ENCODE results near the gene ABCC5. TPM values are rescaled to one million over a fixed set of nuclear protein-coding genes. Genes with fewer than 3 reads are reported as not detected.

ABCC5 gene
- total and polyA plus RNA-seq, 3 donors from 2014 or later: 35.2 to 77.9 (median 61.5) TPM

- Histone ChIP-seq H3K27me3 (no peaks in the 10 kb centered on the region), H3K9me3 (no peaks in the 10 kb centered on the region), H3K36me3 (ENCODE audit: low read depth, missing control alignments) (no peaks in the 10 kb centered on the region), H3K27ac (no peak overlapping the region), H3K4me3 (no peak overlapping the region), H3K4me1 (no peaks in the 10 kb centered on the region)
- TF ChIP-seq CTCF (IDR thresholded peaks at IDR 0.05): no peak
- TF ChIP-seq POLR2A (IDR thresholded peaks at IDR 0.05): no peak
- WGBS, 2 donors: 88 to 97% methylated on average over 4 of the region's 4 CpGs
- no peak for DNase-seq
- intact Hi-C loops (cut with DNase I; ENCODE audit: low total_unique reads): no loop called here
These were observed 58.9 kb downstream of the ABCC5 start for GRCh38 chr3:183958775-183959174.

GRCh38 chr3:183958226-183958625, 59.5 kb downstream of the ABCC5 start:
- no peak overlapping the region for H3K4me3 ChIP-seq
- no peak overlapping the region for H3K27ac ChIP-seq
- TF ChIP-seq CTCF (IDR thresholded peaks at IDR 0.05) (no peak), POLR2A (IDR thresholded peaks at IDR 0.05) (no peak)
- H3K27me3 ChIP-seq: no peaks in the 10 kb centered on the region
- no peaks in the 10 kb centered on the region for H3K4me1 ChIP-seq
- H3K9me3 ChIP-seq: no peaks in the 10 kb centered on the region
- 87 to 90% methylated on average over 3 of the region's 3 CpGs for WGBS, 2 donors
- DNase-seq: no peak
- H3K36me3 ChIP-seq (ENCODE audit: low read depth, missing control alignments): no peaks in the 10 kb centered on the region
- intact Hi-C loops (cut with DNase I; ENCODE audit: low total_unique reads): no loop called here

GRCh38 chr3:183954875-183955274, 62.8 kb downstream of the ABCC5 start:
- no peak for TF ChIP-seq POLR2A (IDR thresholded peaks at IDR 0.05)
- Histone ChIP-seq H3K9me3 (no peaks in the 10 kb centered on the region), H3K27ac (no peak overlapping the region), H3K4me1 (no peaks in the 10 kb centered on the region), H3K36me3 (ENCODE audit: low read depth, missing control alignments) (no peaks in the 10 kb centered on the region), H3K27me3 (no peaks in the 10 kb centered on the region), H3K4me3 (no peak overlapping the region)
- DNase-seq: no peak
- intact Hi-C loops (cut with DNase I; ENCODE audit: low total_unique reads): no loop called here
- 67 to 77% methylated on average over 4 of the region's 4 CpGs for WGBS, 2 donors

GRCh38 chr3:183953471-183954070, 64.1 kb downstream of the ABCC5 start:
- Histone ChIP-seq H3K4me3 (no peak overlapping the region), H3K27ac (no peak overlapping the region), H3K36me3 (ENCODE audit: low read depth, missing control alignments) (no peaks in the 10 kb centered on the region), H3K9me3 (no peaks in the 10 kb centered on the region), H3K27me3 (no peaks in the 10 kb centered on the region), H3K4me1 (no peaks in the 10 kb centered on the region)
- intact Hi-C loops (cut with DNase I; ENCODE audit: low total_unique reads): no loop called here
- no peak for TF ChIP-seq CTCF (IDR thresholded peaks at IDR 0.05)
- TF ChIP-seq POLR2A (IDR thresholded peaks at IDR 0.05): no peak
- no peak for DNase-seq
- 90 to 94% methylated on average over 6 of the region's 6 CpGs for WGBS, 2 donors

GRCh38 chr3:183951459-183951858, 66.2 kb downstream of the ABCC5 start:
- Histone ChIP-seq H3K27ac (no peak overlapping the region), H3K36me3 (ENCODE audit: low read depth, missing control alignments) (no peaks in the 10 kb centered on the region), H3K4me1 (no peaks in the 10 kb centered on the region), H3K9me3 (no peaks in the 10 kb centered on the region), H3K4me3 (no peak overlapping the region), H3K27me3 (no peaks in the 10 kb centered on the region)
- 91 to 92% methylated on average over 13 of the region's 13 CpGs for WGBS, 2 donors
- no peak for DNase-seq
- intact Hi-C loops (cut with DNase I; ENCODE audit: low total_unique reads): no loop called here
- no peak for TF ChIP-seq CTCF (IDR thresholded peaks at IDR 0.05)
- no peak for TF ChIP-seq POLR2A (IDR thresholded peaks at IDR 0.05)
